ENCODE data around the gene ZSCAN10.
"Not testable (repeated sequence)": the region's sequence is repeated elsewhere in the genome, so short reads cannot be mapped to it uniquely, and the experiment has no call there.

The ZSCAN10 gene

DNA sequence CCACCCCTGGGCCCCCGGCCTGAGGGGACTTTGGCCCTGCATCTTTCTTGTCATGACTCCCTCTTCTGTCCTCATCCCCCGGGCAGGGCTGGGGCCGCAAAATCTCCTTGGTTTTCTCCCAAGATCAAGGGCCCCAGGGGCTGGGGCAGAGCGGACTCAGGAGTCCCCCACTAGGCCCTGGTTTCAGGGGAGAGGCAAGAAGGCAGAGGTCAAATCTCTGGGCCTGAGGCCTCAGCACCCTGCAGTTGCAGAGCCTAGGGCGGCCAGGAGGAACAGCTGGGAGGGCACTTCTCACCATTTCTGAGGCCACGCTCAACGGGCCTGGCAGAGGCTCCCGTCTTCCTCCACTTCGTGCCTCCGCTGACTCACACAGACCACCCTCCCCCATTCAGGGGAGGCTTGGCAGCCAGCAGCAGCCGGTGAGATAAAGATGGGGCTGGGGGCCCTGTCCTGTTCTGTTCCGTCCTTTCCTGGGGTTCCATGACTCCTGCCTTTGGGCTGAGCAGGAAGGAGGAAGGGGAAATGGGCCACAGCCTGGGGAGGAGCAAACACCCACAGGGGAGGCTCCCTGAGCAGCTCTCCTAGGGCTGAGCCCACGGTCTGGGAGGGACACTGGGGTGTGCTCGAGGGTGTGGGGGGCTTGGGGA, 12.4 kb downstream of the ZSCAN10 start:
- no peak for DNase-seq (ENCODE audit: low read depth in 2 of 2, low spot score in 1 of 2)

DNA sequence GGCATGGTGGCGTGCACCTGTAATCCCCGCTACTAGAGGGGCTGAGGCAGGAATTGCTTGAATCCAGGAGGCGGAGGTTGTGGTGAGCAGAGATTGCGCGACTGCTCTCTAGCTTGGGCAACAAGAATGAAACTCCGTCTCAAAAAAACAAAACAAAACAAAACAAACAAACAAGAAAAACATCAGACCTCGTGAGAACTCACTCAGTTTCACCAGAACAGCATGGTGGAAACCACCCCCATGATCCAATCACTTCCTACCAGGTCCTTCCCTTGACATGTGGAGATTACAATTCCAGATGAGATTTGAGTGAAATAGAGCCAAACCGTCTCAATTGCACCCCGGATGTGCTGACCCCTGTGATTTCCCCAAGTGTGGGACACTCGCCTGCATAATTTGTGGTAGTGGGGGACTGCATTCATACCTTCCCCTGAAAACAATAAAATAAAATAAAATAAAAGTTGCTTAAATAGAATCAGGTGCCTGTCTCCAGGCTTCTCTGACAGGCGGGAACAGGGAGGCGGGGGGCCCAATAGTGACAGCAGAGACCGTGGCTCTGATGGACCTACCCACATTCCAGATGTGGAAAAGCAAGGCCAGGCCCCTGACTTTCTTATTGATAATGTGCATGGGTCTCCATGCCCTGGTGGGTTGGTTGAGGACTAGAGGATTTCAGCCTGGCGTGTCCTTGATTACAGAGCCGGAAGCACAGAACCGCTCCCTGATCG, 13.1 kb downstream of the ZSCAN10 start:
- DNase-seq (ENCODE audit: low read depth in 2 of 2, low spot score in 1 of 2): no peak

DNA sequence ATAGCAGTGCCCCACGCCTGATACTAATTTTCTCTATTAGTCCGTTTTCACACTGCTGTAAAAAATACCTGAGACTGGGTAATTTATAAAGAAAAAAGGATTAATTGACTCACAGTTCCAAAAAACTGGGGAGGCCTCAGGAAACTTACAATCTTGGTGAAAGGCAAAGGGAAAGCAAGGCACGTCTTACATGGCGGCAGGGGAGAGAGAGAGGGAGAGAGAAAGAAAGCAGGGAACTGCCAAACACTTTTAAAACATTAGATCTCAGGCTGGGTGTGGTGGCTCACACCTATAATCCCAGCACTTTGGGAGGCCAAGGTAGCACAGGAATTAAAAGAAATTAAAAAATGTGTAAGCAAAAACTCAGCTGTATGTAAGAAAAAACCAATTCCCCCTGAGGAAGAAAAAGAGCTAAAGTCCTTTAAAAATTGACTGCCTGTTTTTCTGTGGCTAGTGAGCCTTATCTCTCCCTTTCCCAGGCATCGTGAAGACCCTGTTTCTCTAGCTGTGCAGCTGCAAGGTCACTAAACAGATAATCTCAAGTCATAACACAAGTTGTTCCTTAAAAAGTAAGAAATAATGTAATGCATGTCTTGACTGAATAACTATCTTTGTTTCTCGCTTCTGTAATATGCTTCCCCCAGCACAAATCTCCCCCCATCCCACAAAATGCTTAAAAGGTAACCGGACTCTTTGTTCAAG, 14.0 kb downstream of the ZSCAN10 start:
- DNase-seq (ENCODE audit: low read depth in 2 of 2, low spot score in 1 of 2): no peak

DNA sequence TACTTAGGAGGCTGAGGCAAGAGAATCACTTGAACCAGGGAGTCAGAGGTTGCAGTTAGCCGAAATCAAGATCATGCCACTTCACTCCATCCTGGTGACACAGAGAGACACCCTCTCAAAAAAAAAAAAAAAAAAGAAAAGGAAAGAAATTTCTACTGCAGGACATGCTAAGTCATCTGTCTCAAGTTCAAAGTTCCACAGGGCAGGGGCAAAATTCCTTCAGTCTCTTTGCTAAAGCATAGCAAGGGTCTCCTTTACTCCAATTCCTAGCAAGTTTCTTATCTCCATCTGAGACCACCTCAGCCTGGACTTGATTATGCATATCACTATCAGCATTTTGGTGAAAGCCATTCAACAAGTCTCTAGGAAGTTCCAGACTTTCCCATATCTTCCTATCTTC, 14.6 kb downstream of the ZSCAN10 start:
- DNase-seq (ENCODE audit: low read depth in 2 of 2, low spot score in 1 of 2): no peak

DNA sequence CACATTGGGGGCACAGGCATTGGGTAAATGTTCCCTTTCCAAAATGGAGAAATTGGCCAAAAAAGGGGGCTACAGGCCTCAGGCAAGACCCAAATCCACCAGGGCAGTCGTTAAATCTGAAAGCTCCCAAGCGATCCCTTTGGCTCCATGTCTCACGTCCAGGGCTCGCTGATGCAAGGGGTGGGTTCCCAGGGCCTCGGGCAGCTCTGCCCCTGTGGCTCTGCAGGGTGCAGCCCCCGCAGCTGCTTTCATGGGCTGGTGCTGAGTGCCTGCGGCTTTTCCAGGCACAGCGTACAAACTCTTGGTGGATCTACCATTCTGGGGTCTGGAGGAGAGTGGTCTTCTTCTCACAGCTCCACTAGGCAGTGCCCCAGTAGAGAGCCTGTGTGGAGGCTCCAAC, 15.7 kb downstream of the ZSCAN10 start:
- not testable (repeated sequence) for DNase-seq (ENCODE audit: low read depth in 2 of 2, low spot score in 1 of 2)

DNA sequence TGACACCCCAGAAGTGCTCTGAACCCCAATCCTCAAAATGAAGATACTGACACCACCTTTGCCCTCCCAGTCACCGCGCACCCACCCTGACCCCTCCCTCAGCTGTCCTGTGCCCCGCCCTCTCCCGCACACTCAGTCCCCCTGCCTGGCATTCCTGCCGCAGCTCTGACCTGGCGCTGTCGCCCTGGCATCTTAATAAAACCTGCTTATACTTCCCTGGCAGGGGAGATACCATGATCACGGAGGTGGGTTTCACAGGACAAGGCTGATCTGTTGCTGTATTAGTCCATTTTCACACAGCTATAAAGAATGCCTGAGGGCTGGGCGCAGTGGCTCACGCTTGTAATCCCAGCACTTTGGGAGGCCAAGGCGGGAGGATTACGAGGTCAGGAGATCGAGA, 17.1 kb downstream of the ZSCAN10 start:
- DNase-seq (ENCODE audit: low read depth in 2 of 2, low spot score in 1 of 2): not testable (repeated sequence)

DNA sequence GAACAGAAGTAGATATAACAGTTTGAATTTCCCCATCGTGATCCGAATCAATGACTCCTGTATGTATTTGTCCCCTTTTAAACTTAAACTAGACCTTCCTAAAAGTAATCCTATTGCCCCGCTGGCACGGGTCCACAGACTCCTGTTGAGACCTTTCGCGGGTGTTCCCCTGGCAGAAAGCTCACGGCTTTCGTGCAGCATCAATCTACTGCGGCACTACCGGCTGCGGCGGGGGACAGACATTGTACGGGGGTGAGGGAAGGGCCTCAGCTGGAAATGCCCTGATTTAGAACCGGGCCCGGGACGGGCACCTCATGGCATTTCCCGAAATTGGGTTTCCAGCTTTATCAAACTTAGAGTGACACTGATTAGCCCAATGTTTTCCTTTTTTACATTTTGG, 19.1 kb downstream of the ZSCAN10 start:
- no peak for DNase-seq (ENCODE audit: low read depth in 2 of 2, low spot score in 1 of 2)

DNA sequence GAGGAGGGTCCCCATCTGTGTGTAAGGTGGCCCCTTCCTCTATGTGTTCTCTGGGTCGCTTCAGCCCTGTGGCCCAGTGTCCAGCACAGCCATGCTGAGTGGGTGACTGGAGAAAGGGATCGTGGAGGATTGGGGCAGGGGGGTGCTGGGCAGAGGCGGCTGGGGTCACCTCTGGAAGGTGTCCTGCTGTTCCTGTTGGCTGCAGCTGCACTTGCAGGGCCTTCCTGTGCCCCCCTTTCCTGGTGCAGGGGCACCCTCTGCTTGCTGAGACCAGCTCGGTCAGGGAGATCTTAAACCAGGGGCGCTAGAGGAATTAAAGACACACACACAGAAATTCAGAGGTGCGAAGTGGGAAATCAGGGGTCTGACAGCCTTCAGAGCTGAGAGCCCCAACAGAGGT, 22.5 kb downstream of the ZSCAN10 start:
- DNase-seq (ENCODE audit: low read depth in 2 of 2, low spot score in 1 of 2): no peak

DNA sequence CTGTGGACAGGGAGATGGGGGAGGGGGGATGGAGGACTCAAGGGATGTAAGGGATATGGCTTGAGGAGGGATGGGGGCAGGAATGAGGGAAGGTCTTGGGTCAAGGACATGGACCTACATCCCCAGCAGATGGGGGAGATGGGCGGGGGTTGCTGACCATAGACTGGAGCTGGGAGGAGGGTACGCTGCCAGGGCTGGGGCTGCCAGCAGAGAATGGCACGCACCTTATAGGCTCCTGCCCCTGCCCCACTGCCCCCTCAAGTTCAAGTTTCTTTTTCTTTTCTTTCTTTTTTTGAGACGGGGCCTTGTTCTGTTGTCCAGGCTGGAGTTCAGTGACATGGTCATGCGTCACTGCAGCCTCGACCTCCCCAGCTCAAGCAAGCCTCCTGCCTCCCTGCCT, 23.1 kb downstream of the ZSCAN10 start:
- DNase-seq (ENCODE audit: low read depth in 2 of 2, low spot score in 1 of 2): not testable (repeated sequence)

DNA sequence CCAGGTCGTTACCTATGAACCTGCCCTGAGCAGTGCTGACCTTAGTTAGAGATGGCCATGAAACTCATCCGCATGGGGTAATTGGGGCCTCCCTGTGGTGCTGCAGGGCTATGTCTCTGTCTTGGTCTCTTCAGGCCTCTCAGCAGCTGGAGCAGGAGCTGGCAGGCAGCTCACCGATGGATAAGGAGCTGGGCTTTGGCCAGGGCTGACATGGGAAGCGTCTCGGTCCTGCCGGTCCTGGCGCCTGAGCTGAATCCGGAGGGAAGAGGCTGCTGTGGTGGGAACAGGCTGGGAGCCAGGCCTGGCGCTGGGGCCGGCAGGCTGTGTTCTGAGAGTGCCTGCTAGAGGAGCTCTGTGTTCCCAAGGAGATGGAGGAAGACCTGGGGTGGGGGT, 23.6 kb downstream of the ZSCAN10 start:
- no peak for DNase-seq (ENCODE audit: low read depth in 2 of 2, low spot score in 1 of 2)

DNA sequence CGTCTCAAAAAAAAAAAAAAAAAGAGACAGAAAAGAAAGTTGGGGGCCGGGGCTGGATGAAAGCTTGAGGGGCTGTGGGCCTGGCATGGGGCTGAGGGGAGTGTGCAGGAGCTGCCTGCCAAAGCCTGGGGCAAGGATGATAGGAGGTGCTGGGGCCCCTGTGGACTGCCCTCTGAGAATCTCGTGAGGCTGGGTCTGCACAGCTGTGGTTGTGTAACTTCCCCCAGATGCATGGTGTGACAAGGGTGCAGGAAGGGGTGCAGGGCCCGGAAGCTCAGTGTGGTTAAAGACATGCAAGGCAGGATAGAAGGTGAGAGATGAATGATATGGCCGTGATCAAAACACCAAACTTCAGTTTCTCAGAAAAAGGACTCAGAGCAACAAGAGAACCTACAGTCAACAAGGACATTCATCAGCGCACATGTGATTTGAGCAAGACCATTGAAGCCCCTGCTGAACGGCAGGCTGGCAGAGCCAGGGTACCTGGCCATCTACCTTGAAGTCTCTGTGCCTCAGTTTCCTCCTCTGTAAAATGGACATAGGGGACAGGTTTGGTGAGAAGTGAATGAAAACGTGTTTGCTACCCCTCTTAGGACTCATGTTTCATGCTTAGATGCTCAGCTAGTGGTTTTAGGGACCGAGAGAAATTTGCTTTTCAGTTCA, 24.1 kb downstream of the ZSCAN10 start:
- DNase-seq (ENCODE audit: low read depth in 2 of 2, low spot score in 1 of 2): peak in 1 of 2 donors; percentile 55

DNA sequence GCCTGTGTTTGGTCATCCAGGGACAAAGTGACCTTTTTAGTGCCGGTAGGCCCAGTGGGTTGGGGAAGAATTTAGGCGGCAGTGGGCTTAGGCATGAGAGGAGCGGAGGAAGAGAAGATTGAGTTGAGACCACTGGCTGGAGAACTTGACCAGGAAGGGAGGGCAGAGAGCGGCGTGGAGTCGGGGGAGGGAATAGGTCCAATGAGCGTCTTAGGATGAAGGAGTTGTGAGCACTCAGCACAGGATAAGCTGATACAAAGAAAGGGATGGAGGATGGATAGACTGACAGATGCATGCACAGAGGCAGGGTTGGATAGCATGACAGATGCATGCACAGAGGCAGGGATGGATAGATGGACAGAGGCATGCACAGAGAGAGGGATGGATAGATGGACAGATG, 25.6 kb downstream of the ZSCAN10 start:
- no peak for DNase-seq (ENCODE audit: low read depth in 2 of 2, low spot score in 1 of 2)

DNA sequence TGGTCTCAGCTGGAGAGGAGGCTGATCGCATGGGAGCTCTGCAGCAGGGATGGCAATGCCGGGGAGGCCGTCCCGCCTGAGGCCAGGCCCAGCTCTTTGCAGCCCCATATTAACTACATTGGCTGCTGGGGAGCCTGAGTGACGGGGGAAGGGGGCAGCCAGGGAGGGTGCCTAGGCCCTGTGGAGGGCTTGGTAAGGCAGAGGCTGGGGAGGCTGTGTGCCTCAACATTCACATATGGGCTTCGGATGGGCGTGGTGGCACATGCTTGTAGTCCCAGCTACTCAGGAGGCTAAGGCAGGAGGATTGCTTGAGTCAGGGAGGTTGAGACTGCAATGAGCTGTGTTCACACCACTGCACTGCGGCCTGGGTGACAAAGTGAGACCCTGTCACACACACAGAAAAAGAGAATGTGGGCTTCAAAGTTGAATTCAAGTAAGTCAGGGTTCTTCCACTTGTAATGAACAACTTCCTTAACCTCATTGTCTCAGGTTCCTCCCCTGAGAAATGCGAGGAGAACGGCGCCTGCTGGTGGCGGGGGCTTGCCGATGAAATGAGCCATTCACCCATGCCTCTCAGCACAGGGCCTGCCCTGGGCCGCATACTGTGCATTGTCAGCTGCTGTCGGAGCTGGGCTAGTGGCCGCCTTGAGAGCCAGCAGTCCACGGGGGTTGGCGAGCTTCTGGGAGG, 26.4 kb downstream of the ZSCAN10 start:
- not testable (repeated sequence) for DNase-seq (ENCODE audit: low read depth in 2 of 2, low spot score in 1 of 2)

DNA sequence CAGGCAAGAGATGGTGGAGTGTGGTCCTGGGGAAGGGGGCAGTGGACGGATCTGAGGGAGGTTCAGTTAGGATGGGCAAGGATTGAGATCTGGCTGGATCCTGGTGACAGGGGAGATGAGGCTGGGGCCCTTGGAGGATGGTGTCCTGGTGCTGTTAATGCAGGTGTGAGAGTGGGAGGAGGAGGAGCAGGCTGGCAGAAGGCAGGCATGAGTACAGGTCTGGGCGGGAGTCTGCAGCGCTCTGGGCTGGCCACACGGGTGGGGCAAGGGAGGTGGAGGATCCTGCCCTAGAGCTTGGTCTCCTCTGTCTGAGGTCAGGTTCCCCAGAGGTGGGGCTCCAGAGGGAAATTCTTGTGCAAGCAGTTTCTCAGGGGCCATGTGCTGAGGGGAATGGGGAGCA, 26.9 kb downstream of the ZSCAN10 start:
- DNase-seq (ENCODE audit: low read depth in 2 of 2, low spot score in 1 of 2): not testable (repeated sequence)

DNA sequence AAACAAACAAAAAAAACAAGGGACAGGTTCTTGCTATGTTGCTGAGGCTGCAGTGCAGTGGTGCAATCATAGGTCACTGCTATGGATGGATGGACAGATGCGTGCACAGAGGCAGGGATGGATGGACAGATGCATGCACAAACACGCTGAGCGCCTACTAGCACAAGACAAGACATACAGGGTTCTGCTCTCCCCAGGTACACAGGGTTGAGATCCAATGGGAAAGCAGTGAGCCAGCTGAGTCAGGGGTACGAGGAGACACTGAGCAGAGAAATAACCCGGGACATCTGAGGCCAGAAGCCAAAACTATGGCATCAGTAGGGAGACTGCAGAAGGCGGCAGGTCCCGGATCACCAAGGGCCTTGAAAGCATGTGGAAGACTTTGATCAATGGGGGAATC, 27.4 kb downstream of the ZSCAN10 start:
- no peak for DNase-seq (ENCODE audit: low read depth in 2 of 2, low spot score in 1 of 2)

DNA sequence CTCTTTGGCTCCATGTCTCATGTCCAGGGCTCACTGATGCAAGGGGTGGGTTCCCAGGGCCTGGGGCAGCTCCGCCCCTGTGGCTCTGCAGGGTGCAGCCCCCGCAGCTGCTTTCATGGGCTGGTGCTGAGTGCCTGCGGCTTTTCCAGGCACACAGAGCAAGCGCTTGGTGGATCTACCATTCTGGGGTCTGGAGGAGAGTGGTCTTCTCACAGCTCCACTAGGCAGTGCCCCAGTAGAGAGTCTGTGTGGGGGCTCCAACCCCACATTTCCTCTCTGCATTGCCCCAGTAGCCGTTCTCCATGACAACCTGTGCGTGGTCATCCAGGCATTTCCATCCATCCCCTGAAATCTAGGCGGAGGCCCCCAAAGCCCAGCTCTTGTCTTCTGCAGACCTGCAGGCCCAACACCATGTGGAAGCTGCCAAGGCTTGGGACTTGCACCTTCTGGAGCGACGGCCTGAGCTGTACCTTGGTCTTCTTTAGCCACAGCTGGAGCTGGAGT, 28.4 kb downstream of the ZSCAN10 start:
- no peak for DNase-seq (ENCODE audit: low read depth in 2 of 2, low spot score in 1 of 2)

DNA sequence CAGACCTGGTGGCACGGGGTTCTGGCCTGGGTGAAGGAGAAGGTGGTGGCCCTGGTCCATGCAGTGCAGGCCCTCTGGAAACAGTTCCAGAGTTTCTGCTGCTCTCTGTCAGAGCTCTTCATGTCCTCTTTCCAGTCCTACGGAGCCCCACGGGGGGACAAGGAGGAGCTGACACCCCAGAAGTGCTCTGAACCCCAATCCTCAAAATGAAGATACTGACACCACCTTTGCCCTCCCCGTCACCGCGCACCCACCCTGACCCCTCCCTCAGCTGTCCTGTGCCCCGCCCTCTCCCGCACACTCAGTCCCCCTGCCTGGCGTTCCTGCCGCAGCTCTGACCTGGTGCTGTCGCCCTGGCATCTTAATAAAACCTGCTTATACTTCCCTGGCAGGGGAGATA, 29.9 kb downstream of the ZSCAN10 start:
- not testable (repeated sequence) for DNase-seq (ENCODE audit: low read depth in 2 of 2, low spot score in 1 of 2)

DNA sequence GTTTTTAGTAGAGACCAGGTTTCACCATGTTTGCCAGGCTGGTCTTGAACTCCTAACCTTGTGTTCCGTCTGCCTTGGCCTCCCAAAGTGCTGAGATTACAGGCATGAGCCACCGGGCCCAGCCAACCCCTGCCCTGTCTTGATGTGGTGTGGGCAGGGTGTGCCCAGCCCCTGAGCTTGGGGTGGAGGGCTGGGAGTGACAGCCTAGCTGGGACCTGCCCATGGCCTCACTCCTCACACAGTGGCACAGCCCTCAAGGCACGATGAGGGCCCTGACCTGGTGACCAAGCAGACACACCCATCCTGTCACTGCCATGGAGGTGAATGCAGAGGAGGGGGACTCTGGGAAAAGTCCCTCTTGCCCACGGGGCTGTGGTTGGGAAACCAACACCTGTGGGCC, 30.6 kb downstream of the ZSCAN10 start:
- no peak for DNase-seq (ENCODE audit: low read depth in 2 of 2, low spot score in 1 of 2)

DNA sequence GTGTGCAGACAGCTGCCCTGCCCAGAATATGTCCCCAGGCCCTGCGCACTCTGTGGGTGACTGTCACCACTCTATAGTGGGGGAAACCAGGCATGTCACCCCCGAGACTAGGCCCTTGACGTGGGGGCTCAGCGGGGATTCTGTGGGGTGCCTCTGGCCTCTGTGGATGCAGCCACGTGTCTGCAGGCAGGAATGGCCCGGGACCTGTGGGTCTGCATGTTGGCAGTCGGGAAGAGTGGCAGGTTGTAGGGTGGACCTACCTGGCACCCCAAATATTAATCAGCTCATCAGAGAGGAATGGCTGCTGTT, 32.7 kb downstream of the ZSCAN10 start:
- no peak for DNase-seq (ENCODE audit: low read depth in 2 of 2, low spot score in 1 of 2)

DNA sequence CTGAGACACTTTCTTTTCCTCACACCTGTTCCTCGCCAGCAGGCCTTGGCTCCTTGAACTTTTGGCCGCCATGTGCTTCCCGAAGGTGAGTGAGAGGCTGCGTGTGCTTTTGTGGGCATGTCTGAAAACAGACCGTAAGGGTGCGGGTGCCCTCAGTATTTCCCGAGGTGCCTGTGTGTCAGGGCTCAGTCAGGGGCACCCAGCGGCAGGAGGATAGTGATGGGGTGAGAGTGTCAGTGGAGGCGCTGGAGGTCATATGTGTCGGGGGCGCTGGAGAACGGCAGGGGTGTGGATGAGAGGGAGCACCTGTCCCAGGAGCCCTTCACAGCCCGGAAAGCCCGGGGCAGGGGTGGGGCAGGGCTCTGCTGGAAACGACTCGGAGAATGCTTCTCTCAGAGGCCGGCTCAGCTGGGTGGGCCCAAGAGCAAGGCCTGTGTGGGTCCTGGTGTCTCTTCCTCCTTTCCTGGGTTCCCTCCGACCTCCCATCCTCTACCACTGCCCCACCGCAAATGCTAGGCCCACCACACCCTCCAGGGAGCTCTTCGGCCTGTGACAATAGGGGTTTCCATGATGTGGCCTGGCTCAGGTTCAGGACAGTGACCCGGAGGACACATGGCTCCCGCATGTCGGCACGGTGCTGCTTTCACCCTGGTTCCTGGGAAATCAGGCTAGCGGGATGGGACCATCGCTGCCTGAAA, 33.2 kb downstream of the ZSCAN10 start:
- no peak for DNase-seq (ENCODE audit: low read depth in 2 of 2, low spot score in 1 of 2)
